Measurements from ENCODE around the gene CLNK. TPM values are rescaled to one million over a fixed set of nuclear protein-coding genes. Genes with fewer than 3 reads are reported as not detected.

The CLNK gene
- total and polyA plus RNA-seq, 2 of the 8 experiments (the other 6 are each of a cell fraction or from before 2014, with no cell fraction given): not detected

DNA sequence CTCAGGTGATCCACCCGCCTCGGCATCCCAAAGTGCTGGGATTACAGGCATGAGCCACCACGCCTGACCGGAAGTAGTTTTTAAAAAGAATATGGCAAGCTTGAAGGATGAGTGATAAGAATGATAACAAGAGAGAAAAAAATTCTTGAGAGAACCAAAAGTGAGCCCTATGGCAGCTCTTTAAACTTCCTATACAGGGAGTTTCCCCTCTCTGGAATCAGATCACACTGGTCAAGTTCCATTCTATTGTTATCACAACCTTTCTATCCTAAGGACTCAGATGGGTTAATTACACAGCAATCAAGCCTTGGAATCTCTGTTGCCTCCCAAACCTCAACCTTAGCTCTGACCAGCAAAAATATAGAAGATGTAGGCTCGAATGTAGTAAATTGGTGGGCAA lies 193.6 kb downstream of the CLNK start:
- Histone ChIP-seq H2BK20ac (ENCODE audit: low read length) (no peak overlapping the region), H2BK15ac (ENCODE audit: low read length) (no peak overlapping the region), H2AK5ac (ENCODE audit: low read depth, low read length) (no peak overlapping the region), H2BK5ac (ENCODE audit: low read depth, low read length) (no peak overlapping the region), H3K27ac (ENCODE audit: low read depth, low read length) (no peak overlapping the region), H3K27me3 (replicated peaks in 1 of 4; ENCODE audit: control insufficient read depth in 3 of 4, extremely low read depth in 1 of 4, insufficient read depth in 3 of 4, low read length in 3 of 4) (peaks cover 3 to 12% (median 7%) of the 10 kb centered on the region in 4 experiments; a peak in 5 of 7 replicates), H3K14ac (ENCODE audit: insufficient read length) (no peak overlapping the region), H4K20me1 (replicated peaks in 1 of 2; ENCODE audit: control insufficient read depth in 1 of 2, insufficient read depth in 2 of 2, low read length in 2 of 2) (peaks cover 0 to 2% of the 10 kb centered on the region in 2 experiments), H3K79me1 (ENCODE audit: low read depth, low read length) (no peaks in the 10 kb centered on the region), H3K4me1 (replicated peaks in 1 of 4; ENCODE audit: control insufficient read depth in 3 of 4, insufficient read depth in 4 of 4, low read length in 3 of 4) (peaks cover 0 to 9% (median 3%) of the 10 kb centered on the region in 4 experiments; a peak in 4 of 7 replicates), H3K79me2 (ENCODE audit: control insufficient read depth in 1 of 2, insufficient read depth in 2 of 2, low read length in 2 of 2) (no peaks in the 10 kb centered on the region), H3K9ac (replicated peaks in 1 of 4; ENCODE audit: extremely low read depth in 1 of 4, low read depth in 3 of 4, low read length in 3 of 4) (no peak overlapping the region), H3K36me3 (ENCODE audit: control insufficient read depth in 2 of 4, insufficient read depth in 4 of 4, low read length in 3 of 4) (no peaks in the 10 kb centered on the region), H3K9me3 (ENCODE audit: insufficient read depth in 2 of 2, low read depth in 1 of 2, low read length in 1 of 2) (no peaks in the 10 kb centered on the region), H3K56ac (replicated peaks; ENCODE audit: insufficient read length, low read depth, low read length) (no peak overlapping the region), H3K4me3 (ENCODE audit: extremely low read depth in 1 of 4, insufficient read depth in 2 of 4, low read depth in 3 of 4, low read length in 4 of 4) (no peak overlapping the region), H3K4me2 (ENCODE audit: insufficient read depth in 1 of 2, low read depth in 2 of 2, low read length in 2 of 2) (no peak overlapping the region), H3K23me2 (ENCODE audit: low read depth, low read length) (no peaks in the 10 kb centered on the region), H3K4ac (replicated peaks; ENCODE audit: insufficient read length, low read depth, low read length) (no peak overlapping the region), H4K5ac (ENCODE audit: insufficient read length, low read depth, low read length) (no peak overlapping the region), H3K23ac (ENCODE audit: insufficient read length) (no peak overlapping the region), H2BK120ac (replicated peaks; ENCODE audit: low read depth, low read length) (no peak overlapping the region), H4K8ac (ENCODE audit: extremely low read depth, insufficient read depth, low read length) (no peak overlapping the region), H4K91ac (replicated peaks; ENCODE audit: insufficient read length, low read length) (no peak overlapping the region), H3K18ac (ENCODE audit: extremely low read depth, low read length) (no peak overlapping the region), H2BK12ac (ENCODE audit: low read depth, low read length) (no peak overlapping the region), H2AFZ (ENCODE audit: low read length) (no peak overlapping the region)
- 95% methylated on average over 3 of the region's 5 CpGs; no CpG with 5 or more reads in 1 of the 2 experiments for WGBS, 2 experiments (ENCODE audit: extremely low coverage in 1 of 2, insufficient coverage in 1 of 2, insufficient read length in 1 of 2, insufficient replicate concordance in 2 of 2, low coverage in 1 of 2, low lambda C conversion rate in 2 of 2, missing lambda C conversion rate in 1 of 2)
- ChIA-PET CTCF (ENCODE audit: partially characterized antibody) (interaction anchor here (0.7 to 1.7 kb wide), 6 partner anchors 10 to 347 kb away, joined by 3 to 4 read pairs (median 3); no protein-coding TSS in a partner anchor), POLR2A (ENCODE audit: partially characterized antibody) (no interaction called here)
- TF ChIP-seq KDM1A (IDR thresholded peaks at IDR 0.05; ENCODE audit: borderline replicate concordance, low read length): no peak
- TF ChIP-seq CHD2 (IDR thresholded peaks at IDR 0.05; ENCODE audit: low read length): no peak
- TF ChIP-seq EZH2 (IDR thresholded peaks at IDR 0.05; ENCODE audit: low read depth, low read length, severe bottlenecking): no peak
- FAIRE-seq (no peak), DNase-seq (ENCODE audit: low read depth in 1 of 2, low spot score in 2 of 2) (no peak)
